NB4 (cell line): ENCODE measurements around the gene ARHGEF4.

Source experiments
- DNase-seq: peaks from one replicate; pipeline ENCODE4 v3.0.0; 2010; ENCODE audit warnings: low read depth
- H3K4me3 ChIP-seq: one replicate; pipeline ENCODE4 v1.5.1; 2011; ENCODE audit warnings: mild to moderate bottlenecking, low read depth, low read length, moderate library complexity
- CTCF ChIP-seq: IDR thresholded peaks from one replicate; pipeline ENCODE4 v1.5.1; 2012; ENCODE audit warnings: low read depth, low read length
- MAX ChIP-seq: IDR thresholded peaks from 2 replicates; pipeline ENCODE4 v1.6.1; 2011; ENCODE audit warnings: low read depth, low read length
- MYC ChIP-seq: IDR thresholded peaks from 2 replicates; pipeline ENCODE4 v1.6.1; 2011; ENCODE audit warnings: low read depth, low read length
- POLR2A ChIP-seq: IDR thresholded peaks from 2 replicates; pipeline ENCODE4 v1.6.1; 2011; ENCODE audit warnings: mild to moderate bottlenecking; ENCODE audit not compliant: insufficient read length; ENCODE audit errors: extremely low read depth

The ARHGEF4 gene

GRCh38 chr2:130795431-130795830 lies 41.3 kb upstream of the ARHGEF4 start:
- no peak overlapping the region for H3K4me3 ChIP-seq
- TF ChIP-seq MYC: no peak
- DNase-seq: peak; percentile 76

GRCh38 chr2:130796290-130796689 lies 40.4 kb upstream of the ARHGEF4 start:
- H3K4me3 ChIP-seq: no peak overlapping the region
- TF ChIP-seq CTCF (no peak), MYC (no peak), MAX (no peak), POLR2A (no peak)
- peak; percentile 82 for DNase-seq

- peak; percentile 93 for DNase-seq
- TF ChIP-seq CTCF (peak; percentile 82), MYC (peak; percentile 80), MAX (peak; percentile 45), POLR2A (no peak)
These were observed 39.0 kb upstream of the ARHGEF4 start for GRCh38 chr2:130797493-130798435.

GRCh38 chr2:130798472-130799218 lies 38.1 kb upstream of the ARHGEF4 start:
- TF ChIP-seq CTCF (no peak), POLR2A (no peak), MYC (no peak), MAX (no peak)
- H3K4me3 ChIP-seq: peak overlapping the region; percentile 27
- no peak for DNase-seq

More at GRCh38 chr2:130797493-130798435, 39.0 kb upstream of the ARHGEF4 start:
- H3K4me3 ChIP-seq: peak overlapping the region; percentile 65

GRCh38 chr2:130799295-130799694 lies 37.4 kb upstream of the ARHGEF4 start:
- TF ChIP-seq MAX (no peak), CTCF (no peak), POLR2A (no peak), MYC (no peak)
- DNase-seq: peak; percentile 9
- no peak overlapping the region for H3K4me3 ChIP-seq

- TF ChIP-seq POLR2A: no peak
- no peak for TF ChIP-seq MAX
- TF ChIP-seq MYC: no peak
- no peak for TF ChIP-seq CTCF
- no peak for DNase-seq
These were observed 31.1 kb upstream of the ARHGEF4 start for GRCh38 chr2:130805613-130806012.

More at GRCh38 chr2:130805613-130806012, 31.1 kb upstream of the ARHGEF4 start:
- H3K4me3 ChIP-seq: no peak overlapping the region
